H9 (cell line): Measurements from ENCODE around the gene STRIP1. TPM values are rescaled to one million over a fixed set of nuclear protein-coding genes. Genes with fewer than 3 reads are reported as not detected.
A peak's percentile ranks its signal among the peaks of the same experiment; 100 is the strongest.

Source experiments
- DNase-seq: peaks from one replicate; pipeline ENCODE4 v3.0.0-alpha.2; 2017
- H2AFZ ChIP-seq: one replicate; pipeline ENCODE4 v1.6.1; 2013; ENCODE audit warnings: mild to moderate bottlenecking, low read length, control low read depth, moderate library complexity
- H2AK5ac ChIP-seq: 2 replicates; pipeline ENCODE4 v1.6.1; 2013; ENCODE audit warnings: low read length, control low read depth, mixed read lengths; ENCODE audit not compliant: insufficient read length
- H2BK120ac ChIP-seq: one replicate; pipeline ENCODE4 v1.6.1; 2013; ENCODE audit warnings: low read depth, mild to moderate bottlenecking, low read length, control low read depth, inconsistent platforms; ENCODE audit not compliant: poor library complexity, severe bottlenecking
- H2BK12ac ChIP-seq: 2 replicates; pipeline ENCODE4 v1.6.1; 2013; ENCODE audit warnings: low read length, control low read depth, mixed read lengths, low read depth; ENCODE audit not compliant: insufficient read length
- H2BK15ac ChIP-seq: 2 replicates; pipeline ENCODE4 v1.6.1; 2013; ENCODE audit warnings: low read depth, low read length, control low read depth
- H2BK20ac ChIP-seq: one replicate; pipeline ENCODE4 v1.6.1; 2013; ENCODE audit warnings: low read depth, mild to moderate bottlenecking, low read length, control low read depth, inconsistent platforms; ENCODE audit not compliant: poor library complexity, severe bottlenecking
- H2BK5ac ChIP-seq: 2 replicates; pipeline ENCODE4 v1.6.1; 2013; ENCODE audit warnings: low read length, control low read depth, mixed read lengths; ENCODE audit not compliant: insufficient read length
- H3K14ac ChIP-seq: 2 replicates; pipeline ENCODE4 v1.6.1; 2013; ENCODE audit warnings: low read length, control low read depth; ENCODE audit not compliant: insufficient read depth
- H3K18ac ChIP-seq: 2 replicates; pipeline ENCODE4 v1.6.1; 2013; ENCODE audit warnings: low read depth, mild to moderate bottlenecking, mixed read lengths, low read length, control low read depth; ENCODE audit not compliant: insufficient read length
- H3K23ac ChIP-seq: 2 replicates; pipeline ENCODE4 v1.6.1; 2013; ENCODE audit warnings: low read length, control low read depth, mixed read lengths, low read depth; ENCODE audit not compliant: insufficient read length
- H3K23me2 ChIP-seq: 2 replicates; pipeline ENCODE4 v1.6.1; 2013; ENCODE audit warnings: low read depth, mild to moderate bottlenecking, mixed read lengths, low read length, control low read depth; ENCODE audit not compliant: insufficient read length, poor library complexity, severe bottlenecking
- H3K27ac ChIP-seq: 2 replicates; pipeline ENCODE4 v1.5.1; 2013; ENCODE audit warnings: low read length, control low read depth, mixed read lengths, low read depth; ENCODE audit not compliant: insufficient read length
- H3K27me3 ChIP-seq: 2 replicates; pipeline ENCODE4 v1.6.1; 2013; ENCODE audit warnings: low read length, control low read depth, inconsistent platforms; ENCODE audit not compliant: insufficient read depth
- H3K4ac ChIP-seq: 2 replicates; pipeline ENCODE4 v1.6.1; 2013; ENCODE audit warnings: low read depth, mild to moderate bottlenecking, control low read depth, inconsistent platforms, low read length, moderate library complexity
- H3K4me1 ChIP-seq: 2 replicates; pipeline ENCODE4 v1.6.1; 2013; ENCODE audit warnings: low read length, control low read depth, inconsistent platforms; ENCODE audit not compliant: insufficient read depth
- H3K4me2 ChIP-seq: 2 replicates; pipeline ENCODE4 v1.6.1; 2013; ENCODE audit warnings: low read length, control low read depth, mixed read lengths; ENCODE audit not compliant: insufficient read length, insufficient read depth
- H3K56ac ChIP-seq: 2 replicates; pipeline ENCODE4 v1.6.1; 2013; ENCODE audit warnings: low read depth, mild to moderate bottlenecking, mixed read lengths, low read length, control low read depth; ENCODE audit not compliant: insufficient read length
- H3K79me1 ChIP-seq: 2 replicates; pipeline ENCODE4 v1.6.1; 2013; ENCODE audit warnings: low read depth, mild to moderate bottlenecking, moderate library complexity, low read length, control low read depth, inconsistent platforms; ENCODE audit not compliant: insufficient read depth, poor library complexity, severe bottlenecking
- H3K79me2 ChIP-seq: 2 replicates; pipeline ENCODE4 v1.6.1; 2013; ENCODE audit warnings: low read length, control low read depth, inconsistent platforms; ENCODE audit not compliant: insufficient read depth
- H3K9ac ChIP-seq: 2 replicates; pipeline ENCODE4 v1.6.1; 2013; ENCODE audit warnings: low read length, control low read depth, mixed read lengths; ENCODE audit not compliant: insufficient read length; ENCODE audit errors: extremely low read depth
- H3K9me3 ChIP-seq: one replicate; pipeline ENCODE4 v1.6.1; 2013; ENCODE audit warnings: low read depth, low read length, inconsistent platforms; ENCODE audit not compliant: control insufficient read depth
- H3T11ph ChIP-seq: one replicate; pipeline ENCODE4 v1.6.1; 2013; ENCODE audit warnings: mild to moderate bottlenecking, low read length, control low read depth, inconsistent platforms
- H4K20me1 ChIP-seq: one replicate; pipeline ENCODE4 v1.6.1; 2013; ENCODE audit not compliant: control insufficient read depth, insufficient read length, insufficient read depth
- H4K5ac ChIP-seq: 2 replicates; pipeline ENCODE4 v1.6.1; 2013; ENCODE audit warnings: low read depth, mild to moderate bottlenecking, mixed read lengths, low read length, control low read depth; ENCODE audit not compliant: insufficient read length
- H4K8ac ChIP-seq: replicated peaks from 2 replicates; pipeline ENCODE4 v1.6.1; 2013; ENCODE audit warnings: low read length, control low read depth, mixed read lengths, low read depth; ENCODE audit not compliant: insufficient read length
- H4K91ac ChIP-seq: 2 replicates; pipeline ENCODE4 v1.6.1; 2013; ENCODE audit warnings: low read depth, mild to moderate bottlenecking, moderate library complexity, mixed read lengths, low read length, control low read depth; ENCODE audit not compliant: insufficient read length
- H3K27ac Mint-ChIP-seq, 3 experiments: 2 replicates in 2 of 3; 3 replicates in 1 of 3; pipeline ENCODE4 v1.8.0; 2020 to 2021; ENCODE audit warnings: mixed read lengths in 3 of 3, mild to moderate bottlenecking in 1 of 3, moderate library complexity in 1 of 3
- H3K27me3 Mint-ChIP-seq: 2 replicates; pipeline ENCODE4 v1.8.0; 2021; ENCODE audit warnings: low read depth, mild to moderate bottlenecking, moderate library complexity, mixed read lengths
- H3K36me3 Mint-ChIP-seq, 3 experiments: 2 replicates in 2 of 3; 3 replicates in 1 of 3; pipeline ENCODE4 v1.8.0; 2020 to 2021; ENCODE audit warnings: low read depth in 3 of 3, mixed read lengths in 3 of 3; ENCODE audit not compliant: insufficient read depth in 1 of 3
- H3K4me1 Mint-ChIP-seq, 2 experiments: 2 replicates each; pipeline ENCODE4 v1.8.0; 2020; ENCODE audit warnings: mixed read lengths in 2 of 2
- H3K4me3 Mint-ChIP-seq, 2 experiments: 2 replicates in 1 of 2; 3 replicates in 1 of 2; pipeline ENCODE4 v1.8.0; 2020 to 2021; ENCODE audit warnings: mild to moderate bottlenecking in 2 of 2, mixed read lengths in 2 of 2, moderate library complexity in 1 of 2
- H3K9me3 Mint-ChIP-seq, 2 experiments: 2 replicates in 1 of 2; 3 replicates in 1 of 2; pipeline ENCODE4 v1.8.0; 2020; ENCODE audit warnings: mild to moderate bottlenecking in 2 of 2, mixed read lengths in 2 of 2, moderate library complexity in 1 of 2
- CTCF ChIP-seq: fragments of 200-600 bp; sonication (generic); conservative IDR thresholded peaks from 3 replicates; pipeline ENCODE4 v1.8.0; 2021; ENCODE audit warnings: antibody characterized with exemption, mild to moderate bottlenecking
- WGBS: extraction: QIAGEN DNeasy Blood & Tissue Kit; methylation state at CpG from one replicate; pipeline ENCODE4 v1.1.7; 2013; ENCODE audit warnings: missing lambda C conversion rate, low lambda C conversion rate, mixed read lengths; ENCODE audit not compliant: insufficient read length; ENCODE audit errors: extremely low coverage; 5-methylcytosine and 5-hydroxymethylcytosine counted together
- total RNA-seq: library from RNA; stranded (reverse); gene quantifications from 2 replicates; pipeline ENCODE4 v1.2.1, GENCODE V29; 2021

Gene STRIP1
- total RNA-seq, 1 experiment from 2014 or later: 43.6 TPM

GRCh38 chr1:110083061-110083865 is 48.8 kb downstream of the STRIP1 start:
- no peak overlapping the region for H3K23ac ChIP-seq
- H2BK12ac ChIP-seq: no peak overlapping the region
- H3K4me2 ChIP-seq: peak overlapping the region; percentile 58
- no peak overlapping the region for H4K5ac ChIP-seq
- no peak overlapping the region for H4K91ac ChIP-seq
- no peaks in the 10 kb centered on the region; a peak in 1 of 5 replicates for H3K9me3 Mint-ChIP-seq
- H3K27ac ChIP-seq: no peak overlapping the region
- H3K79me1 ChIP-seq: no peaks in the 10 kb centered on the region
- H2BK5ac ChIP-seq: no peak overlapping the region
- H3K4me1 ChIP-seq: 0 out of 2 replicates have a peak, but pooled peaks cover 3% of the 10 kb centered on the region
- H4K8ac ChIP-seq: no peak overlapping the region
- H3K14ac ChIP-seq: no peak overlapping the region
- H3K9ac ChIP-seq: no peak overlapping the region
- no peak overlapping the region for H2BK120ac ChIP-seq
- no peaks in the 10 kb centered on the region for H3K36me3 Mint-ChIP-seq
- no peaks in the 10 kb centered on the region for H4K20me1 ChIP-seq
- peaks cover 13 to 34% of the 10 kb centered on the region in 2 experiments for H3K4me1 Mint-ChIP-seq
- H3K27me3 Mint-ChIP-seq: peaks cover 98% of the 10 kb centered on the region
- no CpG with 5 or more reads among the region's 15 CpGs for WGBS
- no peak for TF ChIP-seq CTCF
- peak overlapping the region; percentile 24 to 79 for H3K4me3 Mint-ChIP-seq
- H2AK5ac ChIP-seq: no peak overlapping the region
- peaks cover 55% of the 10 kb centered on the region for H3K27me3 ChIP-seq
- H3K9me3 ChIP-seq: no peaks in the 10 kb centered on the region
- no peak overlapping the region for H3K18ac ChIP-seq
- peaks cover 10% of the 10 kb centered on the region for H3K23me2 ChIP-seq
- H2AFZ ChIP-seq: no peak overlapping the region
- H3K79me2 ChIP-seq: no peaks in the 10 kb centered on the region
- no peak overlapping the region for H3K56ac ChIP-seq
- H3K27ac Mint-ChIP-seq: no peak overlapping the region
- no peak overlapping the region for H3K4ac ChIP-seq
- no peak overlapping the region for H2BK15ac ChIP-seq
- no peak overlapping the region for H2BK20ac ChIP-seq
- DNase-seq: no peak
- H3T11ph ChIP-seq: no peak overlapping the region
